GM19468 (cell line): Measurements from ENCODE around the gene STPG3.

Experiments used
- ATAC-seq: cut with Tn5 transposase; IDR thresholded peaks from one replicate; pipeline ENCODE4 v1.9.1; 2021; ENCODE audit warnings: mild to moderate bottlenecking, moderate library complexity, moderate number of reproducible peaks; ENCODE audit not compliant: unreplicated experiment; ENCODE audit errors: extremely low read depth

Gene STPG3

DNA sequence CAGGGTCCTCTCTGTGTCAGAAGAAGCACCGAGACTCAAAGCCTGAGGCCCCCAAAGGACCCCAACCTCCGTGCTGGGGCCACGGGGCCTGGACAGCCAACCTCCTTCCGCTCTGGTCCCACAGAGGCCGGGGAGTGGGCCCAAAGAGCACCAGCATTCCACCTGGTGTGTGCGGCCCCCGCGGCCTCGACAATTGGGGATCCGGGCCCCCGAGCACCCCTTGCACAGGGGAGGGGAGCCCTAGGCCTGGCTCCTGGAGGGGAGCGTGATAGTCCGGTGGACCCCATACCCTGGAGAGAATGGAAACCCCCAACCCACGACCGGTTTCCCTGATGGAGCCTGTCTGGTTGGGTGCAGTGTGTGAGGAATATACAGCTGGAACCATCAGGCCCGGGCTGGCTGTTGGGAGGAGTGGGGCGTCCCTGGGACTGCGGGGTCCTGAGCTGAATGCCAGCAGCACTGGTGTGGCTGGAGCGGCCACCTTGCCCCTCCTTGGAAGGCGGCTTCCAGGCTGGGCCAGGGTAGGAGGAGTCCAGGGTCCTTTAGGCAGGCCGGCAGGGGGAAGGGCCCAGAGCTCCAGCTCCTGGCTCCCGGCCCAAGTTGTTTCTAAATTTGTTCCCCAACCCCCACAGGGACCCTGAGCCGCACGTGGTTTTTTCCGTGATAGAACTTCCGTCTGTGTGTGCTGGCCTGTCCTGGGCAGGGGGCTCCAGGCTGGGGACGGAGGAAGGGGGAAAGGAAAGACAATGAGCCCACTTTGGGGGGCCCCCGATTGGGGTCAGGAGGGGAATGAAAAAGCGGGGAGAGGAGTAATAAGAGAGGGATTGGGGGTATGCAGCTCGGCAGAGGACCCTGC, 25.6 kb downstream of the STPG3 start:
- ATAC-seq, result no peak

DNA sequence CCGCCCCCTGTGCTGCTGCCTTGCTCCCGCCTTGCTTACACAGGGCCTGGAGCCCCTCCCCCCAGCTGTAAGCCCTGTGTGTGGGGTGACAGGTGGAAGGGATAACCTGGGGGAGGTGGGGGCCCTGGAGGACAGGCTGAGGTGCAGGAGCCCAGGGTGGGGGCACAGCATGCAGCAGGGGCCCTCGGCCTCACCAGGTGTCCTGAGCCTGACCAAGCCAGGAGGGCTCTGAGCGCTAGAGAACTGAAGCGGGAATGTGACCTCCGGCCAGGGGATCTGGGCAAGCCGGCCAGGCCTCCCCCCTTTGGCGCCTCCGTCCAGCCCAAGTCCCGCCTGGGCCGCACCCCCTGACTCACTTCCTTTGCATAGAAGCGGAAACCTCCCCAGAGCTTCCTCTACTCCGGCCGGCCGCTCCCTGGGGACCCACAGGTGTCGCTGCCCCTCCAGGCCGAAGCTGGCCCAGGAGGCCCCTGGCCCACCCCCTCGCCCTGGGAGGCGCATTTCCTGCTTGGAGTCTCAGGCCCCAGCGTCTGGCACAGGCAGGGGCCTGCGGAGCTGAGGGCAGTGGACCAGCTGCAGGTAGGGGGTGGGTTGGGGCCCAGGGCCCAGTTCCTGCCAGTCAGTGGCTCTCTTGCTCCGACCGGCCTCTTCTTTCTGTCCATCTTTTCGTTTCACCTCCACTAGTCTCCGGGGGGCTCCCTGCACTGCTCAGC, 26.4 kb downstream of the STPG3 start, which contains the start of gene TOR4A:
Gene TOR4A (plus strand): TSS at position 398 of the 713 bp plus-strand sequence. CDS start 964 bp downstream, outside the sequence.
- no peak for ATAC-seq

DNA sequence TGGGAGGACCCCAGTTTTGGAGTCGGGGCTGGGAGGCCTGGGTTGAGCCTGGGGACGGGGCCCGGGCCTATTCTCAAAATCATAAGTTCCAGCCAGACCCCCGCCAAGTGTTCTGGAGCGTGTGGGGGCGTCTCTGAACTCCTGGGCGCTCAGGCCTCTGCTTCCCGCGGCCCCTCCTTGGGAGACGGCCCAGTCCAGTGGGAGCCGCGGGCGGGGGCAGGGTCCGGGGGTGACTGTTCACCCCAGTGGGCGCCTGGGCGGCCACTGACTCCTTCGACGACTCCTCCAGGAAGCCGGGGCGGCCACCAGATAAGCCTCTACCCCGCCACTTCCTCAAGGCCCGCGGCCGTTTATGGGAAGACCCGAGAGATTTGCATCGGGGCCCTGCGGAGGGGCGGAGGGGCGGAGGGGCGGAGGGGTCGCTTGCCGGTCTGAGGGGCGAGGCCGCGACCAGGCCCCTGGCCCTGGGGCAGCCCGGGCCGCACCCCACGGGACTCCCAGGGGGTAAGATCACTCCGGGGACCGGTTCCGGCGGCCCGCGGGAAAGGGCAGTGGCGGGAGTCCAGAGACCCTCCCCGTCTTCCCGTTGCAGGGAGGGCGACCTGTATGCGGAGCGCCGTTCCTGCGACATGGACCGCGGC, 27.1 kb downstream of the STPG3 start:
- ATAC-seq, result no peak

DNA sequence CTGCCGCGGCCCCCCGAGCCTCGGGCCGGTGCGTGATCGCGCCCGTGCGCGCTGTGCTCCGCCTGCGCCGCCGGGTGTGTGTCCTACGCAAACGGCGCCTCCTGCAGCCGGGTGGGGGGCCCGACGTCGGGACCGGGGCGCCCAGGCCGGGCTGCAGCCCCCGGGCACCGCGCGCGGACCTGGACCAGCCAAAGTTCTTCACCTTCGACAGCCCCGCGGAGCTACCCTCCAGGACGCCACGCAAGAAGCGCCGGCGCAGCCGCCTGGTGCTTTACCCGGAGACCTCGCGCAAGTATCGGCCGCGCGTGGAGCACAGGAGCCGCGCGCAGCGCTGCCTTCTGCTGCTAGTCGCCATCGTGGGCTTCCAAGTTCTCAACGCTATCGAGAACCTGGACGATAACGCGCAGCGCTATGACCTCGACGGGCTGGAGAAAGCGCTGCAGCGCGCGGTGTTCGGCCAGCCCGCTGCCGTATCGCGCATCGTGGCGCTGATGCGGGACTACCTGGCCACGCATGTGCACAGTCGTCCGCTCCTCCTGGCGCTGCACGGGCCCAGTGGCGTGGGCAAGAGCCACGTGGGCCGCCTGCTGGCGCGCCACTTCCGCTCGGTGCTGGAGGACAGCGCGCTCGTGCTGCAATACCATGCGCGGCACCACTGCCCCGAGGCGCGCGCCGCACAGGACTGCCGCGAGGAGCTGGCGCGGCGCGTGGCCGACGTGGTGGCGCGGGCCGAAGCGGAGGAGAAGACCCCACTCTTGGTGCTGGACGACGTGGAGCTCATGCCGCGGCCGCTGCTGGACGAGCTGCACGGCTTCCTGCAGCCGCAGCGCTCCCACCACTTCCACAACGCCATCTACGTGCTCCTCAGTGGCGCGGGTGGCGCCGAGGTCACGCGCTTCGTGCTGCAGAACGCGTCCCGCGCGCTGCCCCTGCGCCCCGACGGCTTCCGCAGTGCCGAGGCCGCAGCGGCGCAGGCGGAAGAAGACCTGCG, 27.9 kb downstream of the STPG3 start:
- ATAC-seq, result no peak

DNA sequence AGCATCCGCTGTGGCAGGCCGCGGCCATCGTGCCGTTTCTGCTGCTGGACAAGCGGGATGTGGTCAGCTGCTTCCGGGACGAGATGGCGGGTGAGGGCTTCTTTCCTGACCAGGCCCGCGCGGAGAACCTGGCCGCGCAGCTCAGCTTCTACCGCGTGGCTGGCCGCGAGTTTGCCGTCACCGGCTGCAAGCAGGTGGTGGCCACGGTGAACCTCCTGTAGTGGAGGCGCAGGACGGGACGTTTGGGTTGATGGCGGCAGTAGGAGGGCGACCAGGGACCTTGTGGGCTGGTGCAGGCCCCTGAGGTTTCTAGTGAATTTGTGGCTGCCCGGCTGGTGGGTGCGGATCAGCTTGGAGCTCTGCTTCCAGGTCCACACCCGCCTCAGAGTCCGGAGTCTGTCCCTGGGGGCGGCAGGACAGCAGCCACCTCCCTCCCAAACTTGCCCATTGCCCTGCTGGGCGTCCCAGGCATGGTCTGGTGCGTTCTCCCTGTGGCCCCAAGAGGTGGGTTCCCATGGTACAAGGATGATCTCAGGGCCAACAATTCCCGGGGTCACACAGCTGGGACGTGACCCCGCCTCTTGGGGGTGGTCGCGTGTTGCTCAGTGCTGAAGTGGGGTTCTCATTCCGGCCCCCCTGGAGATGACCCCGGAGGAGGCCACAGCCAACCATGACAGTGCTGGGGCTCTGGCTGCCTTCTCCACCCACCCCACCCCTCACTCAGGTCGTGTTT, 28.8 kb downstream of the STPG3 start:
- no peak for ATAC-seq

DNA sequence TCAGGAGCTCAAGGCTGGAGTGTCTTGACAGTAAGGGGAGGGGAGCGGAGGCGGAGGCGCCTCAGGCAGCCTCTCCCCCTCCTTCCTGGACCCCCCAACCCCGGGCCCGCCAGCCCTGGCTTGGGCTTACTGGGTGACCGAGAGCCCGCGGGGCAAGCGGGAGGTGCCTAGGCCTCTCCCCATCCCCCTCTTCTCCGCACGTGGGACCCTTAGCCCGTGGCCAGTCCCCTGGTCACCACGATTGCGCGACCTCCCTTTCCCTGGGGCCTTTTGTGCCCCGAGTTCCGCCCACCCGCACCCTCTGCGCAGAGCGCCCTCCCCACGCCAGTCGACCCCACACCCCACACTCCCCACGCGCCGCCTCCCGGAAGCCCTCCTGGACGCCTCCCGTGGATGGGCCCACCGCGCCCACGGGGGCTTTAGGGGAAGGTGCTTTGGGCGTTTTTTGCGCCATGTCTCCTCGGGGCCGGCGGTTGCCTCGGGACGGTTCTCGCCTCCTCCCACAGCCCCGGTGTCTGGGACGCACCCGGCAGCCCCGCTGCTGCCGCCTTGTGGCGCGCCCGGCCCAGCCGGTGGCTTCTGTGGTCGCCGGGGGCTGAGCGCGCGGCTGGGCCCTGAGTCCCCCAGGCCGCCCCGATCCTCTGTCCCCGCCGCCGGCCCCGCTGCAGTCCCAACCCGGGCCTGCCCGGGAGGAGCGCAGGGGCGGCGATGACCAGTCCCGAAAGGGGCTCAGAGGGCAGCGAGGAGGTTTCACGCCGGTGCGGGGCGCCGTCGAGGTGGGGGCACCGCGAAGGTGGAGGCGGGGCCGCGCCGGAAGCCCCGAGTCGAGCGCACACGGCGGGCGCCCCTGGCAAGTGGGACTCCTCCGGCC, 29.6 kb downstream of the STPG3 start:
- ATAC-seq, result no peak

DNA sequence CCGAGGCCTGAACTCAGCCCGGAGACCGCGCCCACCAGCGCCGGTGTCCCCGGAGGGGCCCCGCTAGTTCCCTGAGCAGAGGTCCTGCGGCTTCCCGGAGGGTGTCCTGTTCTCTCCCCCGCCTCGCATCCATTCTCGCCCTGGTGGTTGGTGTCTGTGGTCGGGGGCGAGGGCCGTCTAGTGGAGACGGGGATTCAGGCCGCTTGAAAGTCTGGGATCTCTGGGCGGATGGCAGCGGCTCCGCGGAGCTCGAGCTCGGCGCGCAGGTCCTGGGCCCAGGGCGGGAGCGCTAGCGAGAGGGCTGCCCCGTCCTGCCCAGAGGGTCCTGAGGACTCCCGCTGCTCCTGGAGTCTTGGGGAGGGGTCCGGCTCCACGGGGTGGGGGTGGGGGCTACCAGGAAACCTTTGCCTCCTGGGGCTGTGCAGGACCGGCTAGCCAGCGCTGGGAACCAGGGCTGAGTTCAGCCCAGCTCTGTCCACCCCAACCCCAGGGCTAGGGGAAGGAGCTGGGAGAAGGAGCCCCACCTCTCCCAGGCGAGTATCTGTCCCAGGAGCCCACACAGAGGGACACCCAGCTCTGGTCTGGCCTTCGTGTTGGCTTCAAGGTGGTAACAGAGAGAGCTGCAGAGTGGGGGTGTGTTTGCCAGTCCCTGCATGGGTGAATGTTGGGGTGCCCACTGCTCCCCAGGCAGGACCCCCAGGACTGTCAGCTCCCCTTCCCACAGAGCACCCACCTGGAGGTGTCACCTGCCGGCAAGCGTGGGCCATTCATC, 30.4 kb downstream of the STPG3 start:
- ATAC-seq, result no peak

DNA sequence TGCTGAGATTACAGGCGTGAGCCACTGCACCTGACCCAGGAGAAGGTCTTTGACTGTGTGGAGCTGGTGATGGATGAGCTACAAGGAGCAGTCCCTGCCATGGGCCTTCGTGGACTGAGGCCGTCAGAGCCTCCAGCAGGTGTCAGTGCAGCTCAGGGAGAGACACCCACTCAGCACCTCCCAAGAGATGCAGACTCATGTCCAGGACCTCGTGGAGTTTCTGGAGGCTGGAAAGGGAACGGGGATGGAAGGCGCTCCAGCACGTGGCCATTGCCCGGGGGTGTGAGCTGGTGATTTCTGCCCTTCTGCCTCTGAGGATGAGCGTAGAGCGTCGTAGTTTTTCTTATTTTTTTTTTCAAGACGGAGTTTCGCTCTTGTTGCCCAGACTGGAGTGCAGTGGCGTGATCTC, 35.9 kb downstream of the STPG3 start:
- no peak for ATAC-seq

DNA sequence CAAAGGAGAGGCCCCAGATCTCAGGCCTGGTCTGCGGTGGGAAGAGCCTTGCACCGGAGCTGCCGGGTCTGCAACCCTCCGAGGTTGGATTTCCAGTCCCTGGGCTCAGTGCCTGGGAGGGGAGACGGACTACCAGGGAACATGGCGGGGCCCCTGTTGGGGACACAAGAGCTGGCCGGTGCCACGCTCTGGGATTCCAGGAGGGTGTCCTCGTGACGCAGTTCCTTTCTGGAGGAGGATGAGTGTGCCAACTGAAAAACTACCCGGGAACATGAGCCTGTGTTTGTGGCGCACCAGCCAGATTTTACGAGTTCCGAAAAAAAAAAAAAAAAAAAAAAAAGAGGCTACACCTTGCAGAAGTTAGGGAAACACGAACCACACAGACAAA, 42.0 kb downstream of the STPG3 start:
- no peak for ATAC-seq

DNA sequence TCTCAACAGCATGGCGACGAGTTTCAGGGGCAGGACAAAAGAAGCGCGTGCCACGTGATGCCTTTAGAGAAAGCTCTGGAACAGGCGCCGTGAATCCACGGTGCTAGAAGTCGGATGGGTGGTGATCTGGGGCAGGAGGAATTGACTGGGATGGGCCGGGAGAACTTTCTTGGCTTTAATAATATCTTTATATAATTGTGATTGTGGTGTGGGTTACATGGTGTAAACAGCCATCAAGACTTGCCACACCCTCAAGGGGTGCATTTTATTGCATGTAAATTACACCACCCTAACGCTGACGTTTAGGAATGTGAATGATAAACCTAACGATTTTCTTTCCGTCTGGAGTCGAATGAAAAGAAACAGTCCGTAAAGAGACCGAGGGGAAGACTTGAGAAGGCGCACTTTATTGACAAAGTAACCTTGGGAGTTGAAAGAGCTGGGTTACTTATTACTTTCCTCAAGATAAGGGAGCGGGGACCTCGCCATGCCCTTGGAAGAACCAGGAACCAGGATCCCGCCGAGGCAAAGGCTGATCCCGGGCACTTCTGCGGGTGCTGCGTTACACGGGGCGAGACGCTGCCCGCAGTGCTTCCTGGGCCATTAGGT, 42.5 kb downstream of the STPG3 start:
- no peak for ATAC-seq

DNA sequence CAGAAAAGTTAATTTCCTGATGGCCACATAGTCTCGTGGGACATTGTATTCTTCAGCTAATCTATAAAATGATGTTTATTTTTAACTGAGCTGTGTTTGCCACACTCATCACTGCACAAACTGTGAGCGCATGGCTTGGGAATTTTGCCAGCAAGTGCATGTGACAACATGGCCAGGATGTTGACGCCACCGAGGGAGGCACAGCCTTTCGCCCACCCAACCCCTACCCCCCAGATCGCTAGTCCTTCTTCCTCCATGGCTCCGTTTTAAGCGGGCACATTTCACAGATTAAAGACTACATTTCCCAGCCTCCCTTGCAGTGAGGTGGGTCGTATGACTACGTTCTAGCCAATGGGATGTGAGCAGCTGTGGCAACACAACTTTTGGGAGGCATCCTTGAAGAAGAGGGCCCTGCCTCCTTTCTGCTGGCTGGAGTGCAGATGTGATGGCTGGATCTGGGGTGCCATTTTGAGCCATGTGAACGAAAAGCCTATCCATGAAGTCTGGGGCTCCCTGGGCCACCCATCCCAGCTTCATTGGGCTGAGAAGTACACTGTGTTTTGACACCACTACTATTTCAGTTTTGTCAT, 43.1 kb downstream of the STPG3 start:
- ATAC-seq, result no peak

DNA sequence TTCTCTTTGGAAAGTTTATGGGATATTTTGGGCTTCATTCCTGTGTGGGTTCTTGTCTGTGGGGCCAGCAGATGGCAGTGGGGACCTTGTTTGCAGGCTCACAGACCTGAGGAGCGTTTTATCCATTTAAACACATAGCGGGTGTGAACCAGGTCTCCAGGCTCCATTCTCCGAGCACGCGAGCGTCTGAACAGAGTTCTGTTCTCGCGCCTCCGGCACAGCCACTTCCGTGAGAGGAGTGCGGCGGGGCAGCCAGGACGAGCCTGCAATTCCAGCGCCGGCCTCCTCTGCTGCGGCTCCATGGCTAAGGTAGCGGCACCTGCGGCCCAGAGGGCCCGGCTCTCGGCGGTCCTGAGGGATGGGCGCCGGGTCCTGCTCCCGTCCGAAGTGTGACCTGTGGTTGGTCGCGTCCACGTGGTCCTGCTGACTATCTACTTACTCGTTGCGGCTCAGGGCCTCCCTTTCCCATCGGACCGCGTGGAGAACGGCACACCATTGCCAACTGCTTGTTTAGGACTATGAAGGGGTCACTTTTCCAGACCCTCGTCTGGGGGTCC, 43.7 kb downstream of the STPG3 start:
- no peak for ATAC-seq

DNA sequence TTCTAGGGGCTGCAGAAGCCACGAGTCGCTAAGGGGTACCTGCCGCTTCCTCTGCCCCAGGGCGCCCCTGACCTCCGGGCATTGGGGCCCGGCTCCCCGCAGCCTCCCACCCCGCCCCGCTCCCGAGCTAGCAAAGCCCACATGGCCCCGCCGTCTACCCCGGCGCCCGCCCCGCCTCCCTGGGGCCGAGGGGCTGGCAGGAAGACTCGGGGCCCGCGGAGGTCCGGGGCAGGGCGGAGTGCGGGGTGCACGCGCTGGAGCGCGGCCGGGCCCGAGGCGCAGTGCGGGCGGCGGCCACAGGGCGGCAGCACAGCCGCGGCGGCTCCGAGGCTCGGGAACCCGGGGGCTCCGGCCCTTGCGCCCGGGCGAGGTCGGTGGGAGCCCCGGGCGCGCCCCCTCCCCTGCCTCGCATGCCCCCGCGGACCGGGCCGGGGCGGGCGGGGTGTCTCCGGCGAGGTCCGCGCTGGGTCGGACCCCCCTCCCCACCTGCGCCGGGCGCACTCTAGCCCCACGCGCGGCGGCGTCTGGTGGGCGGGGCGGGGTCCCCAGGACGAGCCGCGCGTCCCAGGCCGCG, 44.2 kb downstream of the STPG3 start:
- no peak for ATAC-seq

DNA sequence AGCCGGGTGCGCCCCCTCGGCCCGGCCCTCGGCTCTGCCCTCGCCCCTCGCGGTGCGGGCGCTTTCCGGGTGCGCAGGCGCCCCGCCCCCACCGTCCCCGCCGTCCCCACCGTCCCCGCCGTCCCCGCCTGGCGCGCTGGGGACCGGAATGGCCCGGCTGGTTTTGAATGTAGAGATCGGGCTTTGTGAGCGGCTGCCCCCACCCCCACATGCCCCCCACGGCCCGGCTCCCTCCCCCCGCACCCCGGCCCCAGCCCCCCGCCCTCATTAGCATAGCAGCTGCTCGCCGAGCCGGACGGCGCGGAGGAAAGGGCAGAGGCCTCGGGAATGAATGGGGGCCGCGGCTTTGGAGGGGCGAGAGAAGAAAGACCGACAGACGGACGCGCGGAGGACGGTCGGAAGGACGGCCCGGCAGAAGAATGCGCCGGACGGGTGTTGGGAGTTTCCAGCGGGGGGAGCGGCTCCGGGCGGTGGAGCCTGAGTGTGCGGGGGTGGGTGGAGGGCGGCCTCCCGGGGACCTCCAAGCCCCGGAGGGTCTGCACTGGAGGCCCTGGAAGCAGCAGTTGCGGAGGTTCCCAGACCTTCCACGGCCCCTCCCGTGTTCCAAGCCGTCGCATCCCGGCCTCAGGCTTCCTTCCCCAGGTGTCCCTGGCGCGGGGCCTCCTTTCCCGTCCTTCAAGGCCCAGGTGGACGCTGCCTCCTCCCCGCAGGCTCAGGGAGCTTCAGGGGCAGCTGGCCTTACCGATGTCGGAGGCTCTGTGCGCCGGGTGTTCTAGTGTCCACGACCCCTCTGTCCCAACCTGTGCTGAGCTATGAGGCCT, 45.0 kb downstream of the STPG3 start:
- ATAC-seq, result no peak
